Endothelial cell of umbilical vein (primary cell): Measurements from ENCODE around the gene LRP1B. TPM values are rescaled to one million over a fixed set of nuclear protein-coding genes. Genes with fewer than 3 reads are reported as not detected.

Experiments
- BruUV-seq: library from RNA; stranded (reverse); fragments of 400-500 nt; replicated peaks from 2 replicates; lab custom pipeline; 2021; lab: Mats Ljungman, UMichigan
- CTCF ChIA-PET: fragments of 300-600, 350-600 bp; sonication (Branson Sonifier 250); formaldehyde crosslinking; loops from one replicate; lab custom pipeline; 2021; ENCODE audit warnings: antibody characterized with exemption, inconsistent platforms; lab: Charles Lee
- POLR2A ChIA-PET: fragments of 300-600, 350-600 bp; sonication (Branson Sonifier 250); formaldehyde crosslinking; loops from one replicate; lab custom pipeline; 2021; ENCODE audit warnings: antibody characterized with exemption, inconsistent platforms; lab: Charles Lee
- DNase-seq: peaks from one replicate; pipeline ENCODE4 v3.0.0-alpha.2; 2011; ENCODE audit warnings: low read depth, low spot score
- FAIRE-seq: peaks from 2 replicates; lab custom pipeline; 2011; peaks lifted over from hg19 to GRCh38; lab: Jason Lieb, UNC
- H2AFZ ChIP-seq: 2 replicates; pipeline ENCODE4 v1.6.0; 2012; ENCODE audit warnings: low read depth, low read length, control low read depth, inconsistent platforms
- H3K27ac ChIP-seq: 2 replicates; pipeline ENCODE4 v1.5.1; 2011; ENCODE audit warnings: low read depth, mild to moderate bottlenecking, control low read depth, low read length, moderate library complexity; ENCODE audit not compliant: insufficient read depth
- H3K27me3 ChIP-seq, 2 experiments: 2 replicates each; pipeline versions ENCODE4 v1.6.0 to v1.6.1; 2011; ENCODE audit warnings: low read length in 2 of 2, mixed read lengths in 1 of 2; ENCODE audit not compliant: control insufficient read depth in 2 of 2, insufficient read depth in 2 of 2
- H3K36me3 ChIP-seq, 2 experiments: 2 replicates in 1 of 2; 3 replicates in 1 of 2; pipeline ENCODE4 v1.5.1; 2011; ENCODE audit warnings: low read length in 2 of 2, mild to moderate bottlenecking in 1 of 2, moderate library complexity in 1 of 2; ENCODE audit not compliant: control insufficient read depth in 2 of 2, insufficient read depth in 2 of 2; ENCODE audit errors: extremely low read depth in 1 of 2
- H3K4me1 ChIP-seq: 3 replicates; pipeline ENCODE4 v1.5.1; 2011; ENCODE audit warnings: mild to moderate bottlenecking, low read length; ENCODE audit not compliant: control insufficient read depth, insufficient read depth; ENCODE audit errors: extremely low read depth
- H3K4me2 ChIP-seq: 2 replicates; pipeline ENCODE4 v1.6.1; 2011; ENCODE audit warnings: low read length, control low read depth, mixed read lengths; ENCODE audit not compliant: insufficient read depth
- H3K4me3 ChIP-seq, 3 experiments: fragments of 200-600 bp in 1 of 3; sonication (generic), shearing (Covaris generic) in 1 of 3; replicated peaks in 1 of 3; 2 replicates each; pipeline ENCODE4 v1.5.1; 2011 to 2016; ENCODE audit warnings: control low read depth in 3 of 3, low read length in 3 of 3, mild to moderate bottlenecking in 2 of 3, inconsistent platforms in 1 of 3, low read depth in 1 of 3, moderate library complexity in 1 of 3; ENCODE audit not compliant: insufficient read depth in 1 of 3
- H3K79me2 ChIP-seq: 2 replicates; pipeline ENCODE4 v1.6.0; 2012; ENCODE audit warnings: low read length, inconsistent platforms; ENCODE audit not compliant: control insufficient read depth, insufficient read depth
- H3K9ac ChIP-seq: replicated peaks from 2 replicates; pipeline ENCODE3; 2011; ENCODE audit warnings: low read length, control low read depth; ENCODE audit not compliant: insufficient read depth; ENCODE audit errors: extremely low read depth
- H3K9me1 ChIP-seq: replicated peaks from 3 replicates; pipeline ENCODE4 v1.6.0; 2011; ENCODE audit warnings: mild to moderate bottlenecking, low read length; ENCODE audit not compliant: control insufficient read depth, insufficient read depth; ENCODE audit errors: extremely low read depth
- H3K9me3 ChIP-seq: replicated peaks from 2 replicates; pipeline ENCODE4 v1.5.1; 2012; ENCODE audit warnings: low read length, inconsistent platforms; ENCODE audit not compliant: control insufficient read depth, insufficient read depth
- H4K20me1 ChIP-seq: replicated peaks from 2 replicates; pipeline ENCODE3; 2011; ENCODE audit warnings: mild to moderate bottlenecking, low read length; ENCODE audit not compliant: control insufficient read depth, insufficient read depth; ENCODE audit errors: extremely low read depth
- CTCF ChIP-seq, 2 donors: IDR thresholded peaks; 1 replicate in 1 of 2; 2 replicates in 1 of 2; pipeline ENCODE4 v1.5.1; 2011; ENCODE audit warnings: low read length in 2 of 2, mild to moderate bottlenecking in 2 of 2, moderate library complexity in 2 of 2, control low read depth in 1 of 2, inconsistent platforms in 1 of 2, low read depth in 1 of 2; ENCODE audit not compliant: insufficient read depth in 1 of 2; ENCODE audit errors: extremely low read depth in 1 of 2
- EZH2 ChIP-seq: IDR thresholded peaks from 2 replicates; pipeline ENCODE4 v1.6.1; 2012; ENCODE audit warnings: borderline replicate concordance, low read depth, mild to moderate bottlenecking, moderate library complexity, low read length, inconsistent platforms; ENCODE audit not compliant: severe bottlenecking
- FOS ChIP-seq: IDR thresholded peaks from 2 replicates; pipeline ENCODE4 v1.6.1; 2011; ENCODE audit warnings: mild to moderate bottlenecking, low read length, moderate library complexity, borderline replicate concordance; ENCODE audit not compliant: insufficient read depth
- GATA2 ChIP-seq: IDR thresholded peaks from 2 replicates; pipeline ENCODE4 v1.7.0; 2011; ENCODE audit warnings: low read depth, mild to moderate bottlenecking, moderate library complexity, mixed read lengths, low read length; ENCODE audit not compliant: insufficient read length, insufficient read depth
- JUN ChIP-seq: IDR thresholded peaks from 2 replicates; pipeline ENCODE4 v1.6.1; 2011; ENCODE audit warnings: borderline replicate concordance, low read depth; ENCODE audit not compliant: insufficient read length, insufficient read depth
- MAX ChIP-seq: IDR thresholded peaks from 2 replicates; pipeline ENCODE4 v1.6.1; 2011; ENCODE audit not compliant: insufficient read depth, insufficient read length
- MYC ChIP-seq: IDR thresholded peaks from one replicate; pipeline ENCODE4 v1.6.1; 2011; ENCODE audit warnings: mild to moderate bottlenecking, low read depth, low read length
- POLR2A ChIP-seq: IDR thresholded peaks from 2 replicates; pipeline ENCODE4 v1.6.1; 2012; ENCODE audit warnings: low read depth, mild to moderate bottlenecking, control low read depth, low read length
- POLR2AphosphoS5 ChIP-seq: IDR thresholded peaks from 2 replicates; pipeline ENCODE4 v1.6.1; 2012; ENCODE audit warnings: low read depth, mild to moderate bottlenecking, control low read depth, low read length, moderate library complexity; ENCODE audit not compliant: insufficient read depth
- dilution Hi-C: fragments of 300-500 bp; cut with MboI; formaldehyde crosslinking; loops from one replicate; pipeline ENCODE4 v1.15.0; 2019; ENCODE audit warnings: low sequenced_read_pairs; ENCODE audit not compliant: extremely low pct_ligation_motif_present
- intact Hi-C: fragments of 100-400 bp; cut with micrococcal nuclease; formaldehyde crosslinking; loops from one replicate; pipeline ENCODE4 v1.10.0; 2022
- polyA plus RNA-seq, 4 experiments: library from polyadenylated mRNA; depleted of rRNA in 3 of 4; stranded (reverse) in 3 of 4; unstranded in 1 of 4; fragments of >200 nt; gene quantifications; 2 replicates each; pipeline versions ENCODE4 v1.2.1 to v1.2.3, GENCODE V29; 2011 to 2012; ENCODE audit warnings: missing spikeins in 1 of 4
- total RNA-seq: library from RNA; stranded (reverse); gene quantifications from 2 replicates; pipeline ENCODE4 v1.2.3, GENCODE V29; 2021

The LRP1B gene
- total and polyA plus RNA-seq, 2 donors (not counting 3 experiments of a cell fraction or from before 2014, with no cell fraction given), result 0.03 to 0.07 TPM

- dilution Hi-C loops, result no loop called here
- H3K4me3 ChIP-seq, result no peak overlapping the region
- H3K4me2 ChIP-seq, result no peak overlapping the region
- no peaks in the 10 kb centered on the region for H3K36me3 ChIP-seq
- H3K4me1 ChIP-seq, result no peaks in the 10 kb centered on the region
- no peaks in the 10 kb centered on the region for H3K9me1 ChIP-seq
- no peak overlapping the region for H3K27ac ChIP-seq
- POLR2A ChIA-PET, result no interaction called here
- TF ChIP-seq POLR2AphosphoS5 (no peak), MAX (no peak), POLR2A (no peak), JUN (no peak), CTCF (IDR thresholded peaks at IDR 0.05; ENCODE audit: extremely low read depth in 1 of 2, insufficient read depth in 1 of 2, low read depth in 1 of 2, low read length in 2 of 2) (no peak), GATA2 (no peak), MYC (no peak), EZH2 (no peak), FOS (no peak)
- intact Hi-C loops, result no loop called here
- no peaks in the 10 kb centered on the region for H4K20me1 ChIP-seq
- FAIRE-seq (no peak), DNase-seq (no peak)
- H2AFZ ChIP-seq, result no peak overlapping the region
- no peaks in the 10 kb centered on the region for H3K27me3 ChIP-seq
- no TSS peak for BruUV-seq
- H3K79me2 ChIP-seq, result no peaks in the 10 kb centered on the region
- H3K9ac ChIP-seq, result no peak overlapping the region
- CTCF ChIA-PET, result no interaction called here
- no peaks in the 10 kb centered on the region for H3K9me3 ChIP-seq
These were observed 601.8 kb downstream of the LRP1B start for GRCh38 chr2:141528990-141529389.
